ENCODE data around the gene TNFRSF11A. TPM values are rescaled to one million over a fixed set of nuclear protein-coding genes. Genes with fewer than 3 reads are reported as not detected.

The TNFRSF11A gene
- total RNA-seq, result 3.6 and 5.5 TPM in 2 replicates

DNA sequence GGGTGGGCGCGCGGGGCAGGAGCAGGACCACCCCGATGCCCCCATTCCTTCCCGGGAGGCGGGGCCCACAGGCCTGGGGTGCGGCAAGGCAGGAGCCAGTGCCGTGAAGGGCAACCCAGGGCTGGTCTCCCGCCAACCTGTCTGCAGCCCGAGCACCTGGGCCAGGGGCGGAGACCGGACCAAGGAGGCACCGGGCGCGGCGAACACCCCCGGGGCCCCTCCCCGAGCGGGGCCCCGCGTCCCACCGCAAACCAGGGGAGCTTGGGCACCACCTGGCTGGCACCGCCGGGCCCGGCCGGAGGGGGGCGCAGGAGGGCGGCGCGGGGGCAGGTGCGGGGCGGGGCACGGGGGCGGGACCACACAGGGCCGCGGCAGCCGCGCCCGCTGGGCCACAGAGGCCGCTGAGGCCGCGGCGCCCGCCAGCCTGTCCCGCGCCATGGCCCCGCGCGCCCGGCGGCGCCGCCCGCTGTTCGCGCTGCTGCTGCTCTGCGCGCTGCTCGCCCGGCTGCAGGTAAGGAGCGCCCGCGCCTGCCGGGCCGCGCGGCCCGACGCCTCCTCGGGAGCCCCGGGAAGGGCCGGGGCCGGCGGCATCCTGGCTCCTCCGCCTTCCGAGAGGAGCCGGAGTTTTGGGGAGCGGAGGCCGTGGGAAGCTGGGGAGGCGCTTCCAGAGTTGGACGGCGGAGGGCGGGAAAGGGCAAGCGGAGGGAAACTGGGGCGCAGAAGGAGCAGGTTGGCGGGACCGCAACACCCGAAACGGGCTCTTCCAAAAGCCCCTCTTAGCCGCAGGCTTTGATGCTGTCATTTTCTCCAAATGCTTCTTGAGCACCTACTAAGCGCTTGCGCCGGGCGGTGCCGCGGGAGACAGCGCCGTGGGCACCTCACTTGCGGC is at the start of gene TNFRSF11A:
Gene TNFRSF11A (plus strand): TSS at position 394 of the 889 bp plus-strand sequence. CDS start 43 bp downstream, at position 437.

Small RNAs within 50 kb of the gene (small RNA-seq; reads per million reads assigned to genes)
- gene AC100843.2 (not detected), gene RF00019 (not detected)

Other genes with a start within 250 kb of the TNFRSF11A start
- gene PIGN, start 138.3 kb upstream of the TNFRSF11A start, total RNA-seq, result 61.0 and 61.3 TPM in 2 replicates
- gene RELCH, start 138.1 kb upstream of the TNFRSF11A start, total RNA-seq, result 44.4 and 46.7 TPM in 2 replicates
- 28.5 and 35.5 TPM in 2 replicates for gene ZCCHC2, start 197.7 kb downstream of the TNFRSF11A start, total RNA-seq